HG02678 (cell line): ENCODE data around the gene RSL1D1.
A peak's percentile ranks its signal among the peaks of the same experiment; 100 is the strongest.
"Not testable (repeated sequence)": the region's sequence is repeated elsewhere in the genome, so short reads cannot be mapped to it uniquely, and the experiment has no call there.

Source experiments
- ATAC-seq: cut with Tn5 transposase; IDR thresholded peaks from one replicate; pipeline ENCODE4 v1.9.1; 2021; ENCODE audit warnings: mild to moderate bottlenecking, moderate library complexity; ENCODE audit not compliant: unreplicated experiment

The RSL1D1 gene

GRCh38 chr16:11799509-11800381 is 51.6 kb downstream of the RSL1D1 start:
- no peak for ATAC-seq

GRCh38 chr16:11799017-11799381 is 52.3 kb downstream of the RSL1D1 start:
- ATAC-seq, result no peak

GRCh38 chr16:11797957-11798299 is 53.4 kb downstream of the RSL1D1 start:
- ATAC-seq, result no peak

DNA sequence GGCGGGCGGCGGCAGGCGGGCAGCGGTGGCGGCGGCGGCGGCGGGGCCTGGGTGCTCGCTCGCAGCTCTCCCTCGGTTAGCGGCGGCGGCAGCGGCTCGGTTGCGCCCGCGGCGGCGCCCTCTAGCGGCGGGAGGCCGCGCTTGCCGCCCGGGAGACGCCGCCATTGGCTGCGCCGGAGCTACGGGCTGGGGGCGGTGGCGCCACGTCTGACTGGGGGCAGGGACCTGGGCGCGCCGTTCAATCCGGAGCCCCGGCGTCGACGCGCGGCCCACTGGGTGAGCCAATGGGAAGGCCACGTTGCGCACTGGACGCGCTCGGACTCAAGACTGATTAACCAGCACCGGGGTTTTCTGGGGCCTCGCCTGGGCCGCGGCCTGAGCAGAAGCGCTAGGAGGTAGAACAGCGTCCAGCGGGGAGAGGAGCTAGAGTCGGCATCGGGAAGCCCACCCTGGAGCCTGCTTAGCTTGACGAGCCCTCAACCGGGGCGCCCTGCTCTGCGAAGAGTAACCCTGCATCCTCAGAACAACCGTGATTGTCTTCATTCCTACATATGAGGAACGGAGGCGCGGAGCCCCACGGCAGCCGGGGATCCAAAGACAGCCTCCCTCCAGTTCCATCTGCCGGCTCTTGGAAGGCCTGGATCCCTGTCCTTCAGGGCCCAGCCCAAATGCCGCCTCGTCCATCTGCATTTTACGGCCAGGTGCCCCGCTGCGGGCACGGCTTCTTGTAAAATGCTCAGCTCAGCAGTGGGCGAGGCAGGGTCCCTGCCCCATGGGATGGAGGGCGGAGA is 54.0 kb downstream of the RSL1D1 start, which contains the start of gene ZC3H7A:
Gene ZC3H7A (minus strand): TSS at position 93 of the 791 bp plus-strand sequence. CDS start 14,904 bp downstream, outside the sequence.
- ATAC-seq, result peak; percentile 92

GRCh38 chr16:11796227-11797165 is 54.8 kb downstream of the RSL1D1 start:
- peak; percentile 24 for ATAC-seq

DNA sequence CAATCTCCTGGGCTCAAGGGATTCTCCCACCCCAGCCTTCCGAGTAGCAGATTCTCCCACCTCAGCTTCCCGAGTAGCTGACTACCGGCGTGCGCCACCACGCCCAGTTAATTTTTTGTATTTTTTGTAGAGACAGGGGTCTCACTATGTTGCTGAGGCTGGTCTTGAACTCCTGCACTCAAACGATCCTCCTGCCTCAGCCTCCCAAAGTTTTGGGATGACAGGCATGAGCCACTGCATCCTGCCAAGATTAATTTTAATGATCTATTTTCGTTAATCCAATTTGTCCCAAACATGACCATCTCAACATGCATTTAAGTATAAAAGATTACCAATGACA is 55.5 kb downstream of the RSL1D1 start:
- no peak for ATAC-seq

DNA sequence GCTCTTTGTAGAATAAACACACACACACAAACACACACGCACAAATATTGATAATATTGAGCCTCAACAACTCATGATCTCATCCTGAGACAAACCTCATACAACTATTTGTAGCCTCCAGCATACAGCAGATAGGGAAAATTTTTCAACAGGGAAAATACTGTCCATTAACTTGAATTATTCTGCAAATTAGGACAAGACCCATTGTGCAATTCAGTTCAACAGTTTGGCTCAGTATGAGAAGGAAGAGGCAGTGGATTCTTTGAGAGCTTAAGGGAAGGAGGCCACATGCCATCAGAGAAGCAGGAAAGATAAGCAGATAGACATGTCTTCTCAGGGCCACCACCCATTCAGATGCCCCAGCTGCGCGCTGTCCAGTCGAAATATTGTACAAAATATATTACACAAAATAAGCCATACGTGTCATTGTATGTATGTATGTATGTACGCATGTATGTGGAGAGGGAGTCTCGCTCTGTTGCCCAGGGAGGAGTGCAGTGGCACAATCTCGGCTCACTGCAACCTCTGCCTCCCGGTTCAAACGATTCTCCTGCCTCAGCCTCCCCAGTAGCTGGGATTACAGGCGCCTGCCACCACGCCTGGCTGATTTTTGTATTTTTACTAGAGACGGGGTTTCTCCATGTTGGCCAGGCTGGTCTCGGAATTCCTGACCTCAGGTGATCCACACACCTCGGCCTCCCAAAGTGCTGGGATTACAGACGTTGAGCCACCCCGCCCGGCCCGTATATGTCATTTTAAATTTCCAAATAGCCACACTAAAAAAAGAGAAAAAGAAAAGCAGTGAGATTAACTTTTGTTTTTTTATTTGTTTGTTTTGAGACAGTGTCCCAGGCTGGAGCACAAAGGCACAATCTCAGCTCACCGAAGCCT is 56.1 kb downstream of the RSL1D1 start:
- no peak for ATAC-seq

- ATAC-seq, result no peak
Measured at GRCh38 chr16:11794447-11794846, 56.9 kb downstream of the RSL1D1 start.

DNA sequence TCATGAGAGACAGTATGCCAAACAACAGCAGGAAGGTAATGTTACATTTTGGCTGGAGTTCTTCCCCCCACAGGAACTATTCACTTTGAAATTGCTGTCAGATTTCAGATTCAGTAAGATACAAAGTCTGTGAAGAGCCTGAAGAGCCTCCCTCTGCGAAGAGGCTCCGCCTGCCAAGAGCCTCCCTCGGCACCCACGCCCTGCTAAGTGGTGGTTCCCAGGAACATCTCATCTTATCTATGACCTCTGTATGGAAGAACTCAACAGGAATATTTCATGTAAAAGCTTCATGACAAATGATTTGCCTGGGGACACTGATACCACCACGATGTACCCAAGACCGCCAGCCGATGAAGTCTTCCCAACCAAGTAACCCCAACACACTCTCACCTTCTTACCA is 57.5 kb downstream of the RSL1D1 start:
- ATAC-seq, result no peak

DNA sequence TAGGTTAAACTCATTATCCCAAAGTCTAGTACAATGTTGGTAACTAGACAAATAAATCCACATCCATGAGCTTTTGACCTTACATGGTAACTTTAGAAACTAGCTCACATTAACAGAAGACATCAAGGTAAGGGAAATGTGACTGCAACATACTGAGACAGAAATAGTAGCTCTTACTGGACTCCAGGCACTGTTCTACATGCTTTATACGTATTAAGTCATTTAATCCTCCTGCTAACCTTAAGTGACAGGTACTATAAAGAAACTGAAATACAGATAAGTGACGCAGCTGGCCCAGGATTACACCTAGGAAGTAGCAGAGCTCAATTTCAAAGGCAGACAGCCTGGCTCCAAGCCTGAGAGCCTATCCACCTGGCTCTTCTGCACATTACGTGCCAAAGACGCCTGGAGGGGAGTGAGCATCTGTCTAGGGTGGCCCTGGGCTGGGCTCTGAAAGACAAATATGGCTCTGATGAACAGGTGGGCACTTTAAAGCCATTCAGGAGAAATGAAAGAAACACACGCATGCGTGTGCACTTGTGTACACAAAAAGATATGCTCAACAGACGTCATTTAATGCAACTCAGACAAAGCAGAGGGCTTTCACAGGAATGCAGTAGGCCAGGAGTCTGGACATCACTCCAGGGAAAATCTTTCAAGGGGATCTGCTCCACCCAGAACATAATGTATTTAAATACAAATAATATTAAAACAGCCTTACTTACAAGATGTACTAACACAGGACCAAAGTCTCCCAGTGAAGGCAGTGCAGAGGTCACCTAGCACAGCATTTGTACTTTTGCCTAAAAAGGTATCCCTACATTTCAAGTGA is 58.7 kb downstream of the RSL1D1 start:
- no peak for ATAC-seq

DNA sequence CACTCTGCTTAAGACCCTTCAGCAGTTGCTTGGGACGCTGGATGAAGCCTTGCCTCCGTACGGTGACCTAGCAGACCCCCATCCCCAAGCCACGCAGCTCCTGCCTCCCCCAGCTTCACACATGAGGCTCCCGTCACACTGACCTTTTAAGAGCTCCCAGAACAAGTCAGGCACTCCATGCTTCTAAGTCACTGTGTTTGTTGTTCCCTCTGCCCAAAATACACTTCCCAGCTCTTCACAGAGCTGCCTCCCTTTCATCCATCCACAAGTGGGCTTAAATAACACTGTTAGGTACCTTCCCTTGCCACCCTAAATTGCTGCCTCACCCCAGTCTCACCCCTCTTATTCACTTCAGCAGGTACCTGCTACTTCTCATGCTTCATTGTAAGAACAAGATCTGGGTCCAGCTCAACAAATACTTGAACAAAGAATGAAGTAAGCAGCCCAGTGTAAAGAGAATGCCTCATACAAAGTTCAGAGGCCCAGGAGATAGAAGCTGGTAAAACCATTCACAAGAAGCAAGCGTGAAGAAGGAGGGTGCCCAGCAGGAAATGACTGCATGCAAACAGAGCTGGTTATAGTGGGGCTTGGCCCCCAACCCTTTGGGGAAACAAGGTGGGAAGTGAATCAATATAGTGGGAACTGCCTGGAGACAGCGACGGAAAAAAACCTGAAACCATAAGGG is 60.1 kb downstream of the RSL1D1 start:
- ATAC-seq, result no peak

DNA sequence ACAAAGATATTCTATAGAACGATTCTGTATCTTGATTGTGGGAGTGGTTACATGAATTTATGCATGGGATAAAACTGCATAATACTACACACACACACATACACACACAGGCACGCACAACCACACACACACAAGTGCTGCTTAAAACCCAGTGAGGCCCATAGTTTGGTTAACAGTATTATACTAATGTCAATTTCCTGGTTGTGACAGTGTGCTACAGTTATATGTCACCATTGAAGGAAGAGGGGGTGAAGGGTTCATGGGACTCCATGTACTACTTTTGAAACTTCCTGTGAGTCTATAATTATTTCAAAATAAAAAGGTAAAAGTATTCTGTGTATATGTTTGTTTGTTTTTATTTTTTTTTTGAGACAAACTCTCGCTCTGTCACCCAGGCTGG is 62.4 kb downstream of the RSL1D1 start:
- no peak for ATAC-seq

DNA sequence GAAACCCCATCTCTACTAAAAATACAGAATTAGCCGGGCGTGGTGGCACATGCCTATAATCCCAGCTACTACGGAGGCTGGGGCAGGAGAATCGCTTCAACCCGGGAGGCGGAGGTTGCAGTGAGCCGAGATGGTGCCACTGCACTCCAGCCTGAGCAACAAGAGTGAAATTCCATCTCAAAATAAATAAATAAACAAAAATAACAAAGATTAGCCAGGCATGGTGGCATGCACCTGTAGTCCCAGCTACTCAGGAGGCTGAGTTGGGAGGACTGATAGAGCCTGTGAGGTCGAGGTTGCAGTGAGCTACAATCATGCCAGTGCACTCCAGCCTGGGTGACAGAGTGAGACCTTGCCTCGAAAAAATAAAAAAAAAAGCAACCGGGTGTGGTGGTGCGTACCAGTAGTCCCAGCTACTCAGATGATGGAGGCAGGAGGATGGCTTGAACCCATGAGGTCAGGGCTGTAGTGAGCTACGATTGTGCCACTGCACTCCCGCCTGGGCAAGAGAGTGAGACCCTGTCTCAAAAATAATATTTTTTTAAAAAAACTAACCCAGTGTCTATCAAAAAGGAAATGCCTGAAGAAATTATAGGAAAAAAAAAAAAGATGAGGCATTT is 66.3 kb downstream of the RSL1D1 start:
- ATAC-seq, result not testable (repeated sequence)

- ATAC-seq, result not testable (repeated sequence)
Measured at GRCh38 chr16:11784381-11784780, 67.0 kb downstream of the RSL1D1 start.

DNA sequence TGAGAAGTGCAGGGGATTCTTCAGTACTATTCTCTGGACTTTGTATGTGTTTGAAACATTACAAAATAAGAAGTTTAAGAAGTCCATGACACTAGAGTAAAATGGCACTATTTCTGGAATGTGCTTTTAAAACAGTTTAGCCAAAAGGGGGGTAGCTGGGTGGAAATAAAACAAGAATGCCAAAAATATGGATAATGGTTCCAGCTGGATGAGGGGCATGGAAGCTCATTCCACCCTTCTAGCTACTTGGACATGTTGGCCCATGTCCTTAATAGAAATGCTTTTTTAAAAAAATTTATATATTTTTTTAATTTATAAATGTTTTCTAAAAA is 67.3 kb downstream of the RSL1D1 start:
- ATAC-seq, result no peak
